ENCODE measurements around the gene PLAAT5. TPM values are rescaled to one million over a fixed set of nuclear protein-coding genes. Genes with fewer than 3 reads are reported as not detected.
"Not testable (repeated sequence)": the region's sequence is repeated elsewhere in the genome, so short reads cannot be mapped to it uniquely, and the experiment has no call there.

Gene PLAAT5, protein sequence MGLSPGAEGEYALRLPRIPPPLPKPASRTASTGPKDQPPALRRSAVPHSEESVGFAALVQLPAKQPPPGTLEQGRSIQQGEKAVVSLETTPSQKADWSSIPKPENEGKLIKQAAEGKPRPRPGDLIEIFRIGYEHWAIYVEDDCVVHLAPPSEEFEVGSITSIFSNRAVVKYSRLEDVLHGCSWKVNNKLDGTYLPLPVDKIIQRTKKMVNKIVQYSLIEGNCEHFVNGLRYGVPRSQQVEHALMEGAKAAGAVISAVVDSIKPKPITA
- under 1 TPM in 1 of 2 experiments, not detected in 1; 0.18 TPM for total RNA-seq

DNA sequence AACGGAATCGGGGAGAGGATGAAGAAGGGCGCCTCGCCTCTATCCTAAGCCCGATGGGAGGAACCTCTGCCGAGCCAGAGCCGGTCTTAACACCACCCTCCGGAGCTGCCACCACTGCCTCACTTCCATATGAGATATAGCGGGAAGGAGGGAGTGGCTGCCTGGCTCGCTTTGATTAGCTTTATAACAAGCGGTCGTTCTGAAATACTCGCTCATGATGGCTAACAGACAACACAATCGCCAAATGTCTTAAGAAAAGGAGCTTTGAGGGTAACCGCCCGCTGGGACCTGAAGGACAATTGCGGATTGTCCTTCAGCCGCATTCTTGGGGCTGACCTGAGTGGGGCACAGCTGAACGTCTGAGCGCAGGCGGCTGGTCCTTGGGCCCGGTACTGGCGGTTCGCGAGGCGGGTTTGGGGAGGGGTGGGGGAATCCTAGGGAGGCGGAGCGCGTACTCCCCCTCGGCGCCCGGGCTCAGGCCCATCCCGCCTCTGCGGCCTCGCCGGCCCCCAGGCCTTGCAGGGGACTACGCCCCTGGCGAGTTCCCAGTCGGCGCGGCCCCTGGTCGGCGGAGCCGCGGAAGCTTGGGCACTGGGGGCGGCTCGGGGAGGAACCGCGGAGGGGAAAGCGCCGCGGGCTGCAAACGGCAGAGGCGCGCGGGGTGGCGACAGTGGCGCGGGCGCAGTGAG, at the start of gene PLAAT5:
PLAAT5 (minus strand) TSS at position 617 of the 689 bp plus-strand sequence; CDS start at position 484, 133 bp downstream.
- no peaks in the 10 kb centered on the region for H3K36me3 Mint-ChIP-seq
- no peak within 1 kb of the TSS for H3K27ac Mint-ChIP-seq
- H3K4me3 Mint-ChIP-seq, result peak within 1 kb of the TSS; percentile 75
- peaks cover 34% of the 10 kb centered on the region for H3K27me3 Mint-ChIP-seq
- peaks cover 13% of the 10 kb centered on the region for H3K4me1 Mint-ChIP-seq
- peak; percentile 28 for DNase-seq
- H3K9me3 Mint-ChIP-seq, result peaks cover 6% of the 10 kb centered on the region

DNA sequence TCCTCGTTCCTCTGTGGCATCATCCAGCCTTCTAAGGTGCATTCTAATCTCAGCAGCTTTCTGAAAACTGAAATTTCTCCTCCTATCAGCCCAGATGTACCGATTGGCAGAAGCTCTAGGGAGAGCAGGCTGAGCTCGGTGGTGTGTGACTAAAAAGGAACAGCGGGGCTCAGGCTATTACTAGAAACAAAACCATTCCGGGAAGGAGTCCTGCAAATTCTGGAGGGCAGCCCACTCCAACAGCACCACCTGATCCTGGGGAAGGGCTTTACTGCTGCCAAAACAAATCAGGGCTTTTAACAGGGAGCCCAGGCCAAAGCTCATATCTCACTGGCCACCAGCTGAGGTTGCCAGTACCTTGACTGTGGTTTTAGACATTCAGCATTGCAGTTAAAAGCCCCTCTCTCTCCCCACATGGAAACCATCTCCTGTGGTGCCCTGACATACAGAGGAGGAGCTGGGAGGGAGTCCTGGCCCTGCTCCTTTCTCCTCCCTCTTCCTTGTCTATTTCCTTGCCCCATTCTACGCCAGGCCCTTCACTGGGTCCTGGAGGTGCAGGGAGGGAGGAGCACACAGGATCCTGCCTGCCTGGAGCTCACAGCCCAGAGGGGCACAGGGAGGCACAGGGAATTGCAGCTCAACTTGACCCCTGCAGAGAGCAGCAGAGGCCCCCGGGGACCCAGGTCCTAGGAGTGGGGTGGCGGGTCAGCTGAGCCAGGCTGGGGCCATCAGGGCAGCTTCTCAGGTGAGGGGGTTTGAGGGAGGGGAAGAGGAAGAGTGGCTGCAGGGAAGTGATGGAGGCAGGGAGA, 46.5 kb upstream of the PLAAT5 start:
- Mint-ChIP-seq H3K4me1 (peaks cover 75% of the 10 kb centered on the region), H3K9me3 (no peaks in the 10 kb centered on the region), H3K27me3 (no peaks in the 10 kb centered on the region), H3K4me3 (peak overlapping the region; percentile 84), H3K27ac (peak overlapping the region; percentile 89), H3K36me3 (no peaks in the 10 kb centered on the region)
- no peak for DNase-seq

DNA sequence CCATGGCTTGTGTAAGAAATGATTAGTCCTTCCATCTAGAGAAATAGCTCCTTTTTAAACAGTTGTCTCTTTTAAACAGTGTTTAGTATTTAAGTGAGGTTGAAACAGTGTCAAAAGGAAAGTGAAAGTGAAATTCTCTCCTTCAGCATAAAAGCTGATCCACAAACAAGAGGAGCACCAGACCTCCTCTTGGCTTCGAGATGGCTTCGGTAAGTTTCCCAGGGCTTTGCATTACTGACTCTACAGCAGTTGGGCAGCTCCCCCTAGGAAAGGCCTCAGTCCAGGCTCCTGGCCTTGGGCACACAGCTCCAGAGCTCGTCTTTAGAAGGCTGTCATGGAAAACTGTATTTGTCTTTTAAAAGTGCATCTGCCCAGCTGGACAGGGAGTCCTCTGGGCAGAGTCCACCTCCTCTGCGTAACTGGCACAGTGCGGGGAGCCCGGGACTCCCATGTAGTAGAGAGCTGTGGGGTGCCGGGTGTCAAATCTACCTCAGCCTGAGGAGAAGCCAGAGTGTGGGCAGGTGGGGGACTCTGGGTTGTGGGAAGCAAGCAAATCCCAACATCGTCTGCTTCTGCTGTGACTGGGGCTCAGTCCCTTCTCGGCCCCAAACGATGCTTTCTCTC, 45.8 kb upstream of the PLAAT5 start, which contains the start of gene PLAAT4:
PLAAT4 (plus strand) TSS at position 140 of the 624 bp plus-strand sequence; CDS start at position 201, 61 bp downstream.
- Mint-ChIP-seq H3K4me1 (peaks cover 76% of the 10 kb centered on the region), H3K27ac (peak within 1 kb of the TSS; percentile 89), H3K36me3 (no peaks in the 10 kb centered on the region), H3K9me3 (no peaks in the 10 kb centered on the region), H3K27me3 (no peaks in the 10 kb centered on the region), H3K4me3 (peak within 1 kb of the TSS; percentile 84)
- DNase-seq, result peak; percentile 18

DNA sequence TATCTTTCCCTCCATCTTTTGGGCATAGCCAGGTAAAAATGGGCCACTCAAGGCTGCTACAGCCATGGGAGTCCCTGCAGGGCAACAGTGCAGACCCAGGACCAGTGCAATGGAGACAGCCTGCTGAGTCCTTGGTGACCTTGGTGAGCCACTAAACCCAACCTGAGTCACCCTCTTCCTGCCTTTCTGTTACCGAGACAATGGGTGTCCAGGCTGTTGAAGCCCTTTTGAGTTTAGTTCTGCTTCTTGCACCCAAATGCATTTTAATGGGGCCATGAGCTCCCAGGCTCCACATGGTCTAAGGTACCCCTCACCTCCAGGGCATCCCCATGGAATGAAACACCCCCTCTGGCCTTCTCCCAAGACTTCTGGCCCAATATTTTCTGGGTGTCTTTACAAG, 44.8 kb upstream of the PLAAT5 start:
- peak; percentile 33 for DNase-seq
- Mint-ChIP-seq H3K4me1 (peaks cover 77% of the 10 kb centered on the region), H3K27me3 (no peaks in the 10 kb centered on the region), H3K36me3 (no peaks in the 10 kb centered on the region), H3K9me3 (peaks cover 1% of the 10 kb centered on the region), H3K27ac (peak overlapping the region; percentile 89), H3K4me3 (peak overlapping the region; percentile 84)

DNA sequence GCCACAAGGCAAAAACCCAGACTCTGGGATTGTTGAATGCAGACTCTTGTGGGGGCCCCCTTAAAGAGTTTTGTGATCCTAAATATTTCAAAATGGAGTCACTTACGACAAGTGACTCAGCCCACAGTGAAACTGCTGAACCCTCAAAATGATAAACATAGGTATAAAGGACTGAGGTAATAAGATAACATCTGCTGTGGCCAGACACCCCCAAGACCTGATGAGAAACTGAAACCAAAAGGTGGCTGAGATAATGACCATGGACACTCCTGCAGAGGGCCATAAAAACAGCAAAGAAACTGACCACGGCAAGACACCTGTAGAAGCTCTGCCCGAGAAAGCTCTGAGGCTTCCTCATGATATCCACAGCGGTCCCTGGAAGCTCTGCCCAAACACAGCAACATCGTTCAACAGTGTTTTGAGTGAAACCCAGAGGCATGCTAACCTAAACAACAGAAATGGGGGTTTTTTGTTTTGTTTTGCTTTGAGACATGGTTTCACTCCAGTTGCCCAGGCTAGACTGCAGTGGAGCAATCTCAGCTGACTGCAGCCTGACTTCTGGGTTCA, 44.0 kb upstream of the PLAAT5 start:
- Mint-ChIP-seq H3K4me3 (peak overlapping the region; percentile 22), H3K27me3 (no peaks in the 10 kb centered on the region), H3K4me1 (peaks cover 76% of the 10 kb centered on the region), H3K9me3 (peaks cover 1% of the 10 kb centered on the region), H3K27ac (peak overlapping the region; percentile 60), H3K36me3 (peaks cover 1% of the 10 kb centered on the region)
- DNase-seq, result peak; percentile 17

DNA sequence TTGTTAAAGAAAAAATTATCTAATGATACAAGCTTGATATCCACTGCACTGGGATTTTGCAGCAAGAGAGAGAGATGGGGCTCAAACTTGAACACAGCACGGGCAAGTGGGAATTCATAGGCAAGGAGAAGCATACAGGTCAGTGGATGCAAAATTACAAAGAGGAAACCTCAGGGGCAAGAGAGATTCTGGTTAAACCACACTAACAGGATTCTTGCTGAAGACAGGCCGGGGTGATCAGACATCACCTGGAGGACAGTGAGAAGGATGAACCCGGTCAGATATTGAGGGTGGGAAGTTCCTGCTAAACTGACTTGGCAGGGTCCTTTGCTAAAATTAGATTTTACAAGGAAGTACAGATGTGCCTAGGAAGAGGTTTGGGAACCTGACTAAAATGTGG, 43.1 kb upstream of the PLAAT5 start:
- H3K9me3 Mint-ChIP-seq, result peaks cover 1% of the 10 kb centered on the region
- no peak for DNase-seq
- H3K4me3 Mint-ChIP-seq, result no peak overlapping the region
- peaks cover 1% of the 10 kb centered on the region for H3K36me3 Mint-ChIP-seq
- no peak overlapping the region for H3K27ac Mint-ChIP-seq
- no peaks in the 10 kb centered on the region for H3K27me3 Mint-ChIP-seq
- peaks cover 80% of the 10 kb centered on the region for H3K4me1 Mint-ChIP-seq

DNA sequence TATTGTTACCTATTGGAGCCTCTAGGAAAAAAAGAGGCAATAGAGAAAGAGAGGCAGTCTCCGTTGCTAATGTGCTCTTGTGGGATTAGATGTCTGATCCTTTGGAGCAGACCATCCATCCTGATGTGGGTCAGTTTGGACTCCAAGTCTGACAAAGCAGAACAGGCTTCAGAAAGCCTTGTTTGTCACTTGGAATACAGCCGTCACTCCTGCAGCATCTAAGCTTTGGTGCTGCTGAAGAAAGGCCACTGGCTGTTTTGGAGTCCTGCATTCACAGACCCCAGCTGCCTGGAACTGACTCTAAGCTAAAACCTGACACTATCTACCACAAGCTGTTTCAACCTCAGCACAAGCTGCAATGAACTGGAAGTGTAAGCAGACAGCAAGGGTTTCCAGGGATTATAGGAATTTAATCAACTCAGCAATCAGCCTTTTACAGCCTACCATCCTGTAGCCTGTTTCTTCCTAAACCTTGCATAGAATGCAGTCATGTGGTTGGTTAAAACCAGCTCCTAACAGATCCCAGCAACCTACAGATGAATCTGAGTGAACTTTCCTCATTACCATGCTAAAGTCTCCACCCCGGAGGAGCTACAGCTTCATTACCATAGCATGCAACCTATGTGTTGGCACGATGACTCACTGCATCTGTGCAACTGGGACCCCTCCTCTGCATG, 42.0 kb upstream of the PLAAT5 start:
- peaks cover 1% of the 10 kb centered on the region for H3K9me3 Mint-ChIP-seq
- H3K4me1 Mint-ChIP-seq, result peaks cover 72% of the 10 kb centered on the region
- DNase-seq, result no peak
- no peak overlapping the region for H3K27ac Mint-ChIP-seq
- H3K27me3 Mint-ChIP-seq, result no peaks in the 10 kb centered on the region
- H3K4me3 Mint-ChIP-seq, result no peak overlapping the region
- peaks cover 1% of the 10 kb centered on the region for H3K36me3 Mint-ChIP-seq

DNA sequence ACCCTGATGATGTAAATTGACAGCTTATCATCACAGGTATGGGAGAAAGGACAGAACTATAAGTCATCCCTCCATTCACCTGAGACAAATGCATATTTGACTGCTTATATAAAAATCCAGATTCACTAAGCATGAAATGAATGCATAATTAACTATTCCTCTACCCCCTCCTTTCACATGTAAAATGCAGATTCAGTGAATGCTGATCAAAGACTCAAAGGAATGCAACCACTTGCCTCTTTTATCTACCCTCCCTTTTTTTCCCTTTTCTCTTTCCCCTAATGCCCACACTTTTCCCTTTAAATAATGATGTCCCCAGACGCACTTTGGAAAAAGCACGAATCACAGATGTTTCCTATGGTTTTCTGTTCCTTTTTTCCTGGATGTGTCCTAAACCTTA, 41.1 kb upstream of the PLAAT5 start:
- peaks cover 1% of the 10 kb centered on the region for H3K9me3 Mint-ChIP-seq
- H3K36me3 Mint-ChIP-seq, result peaks cover 1% of the 10 kb centered on the region
- peaks cover 65% of the 10 kb centered on the region for H3K4me1 Mint-ChIP-seq
- H3K27ac Mint-ChIP-seq, result peak overlapping the region; percentile 14
- no peak overlapping the region for H3K4me3 Mint-ChIP-seq
- no peak for DNase-seq
- no peaks in the 10 kb centered on the region for H3K27me3 Mint-ChIP-seq

DNA sequence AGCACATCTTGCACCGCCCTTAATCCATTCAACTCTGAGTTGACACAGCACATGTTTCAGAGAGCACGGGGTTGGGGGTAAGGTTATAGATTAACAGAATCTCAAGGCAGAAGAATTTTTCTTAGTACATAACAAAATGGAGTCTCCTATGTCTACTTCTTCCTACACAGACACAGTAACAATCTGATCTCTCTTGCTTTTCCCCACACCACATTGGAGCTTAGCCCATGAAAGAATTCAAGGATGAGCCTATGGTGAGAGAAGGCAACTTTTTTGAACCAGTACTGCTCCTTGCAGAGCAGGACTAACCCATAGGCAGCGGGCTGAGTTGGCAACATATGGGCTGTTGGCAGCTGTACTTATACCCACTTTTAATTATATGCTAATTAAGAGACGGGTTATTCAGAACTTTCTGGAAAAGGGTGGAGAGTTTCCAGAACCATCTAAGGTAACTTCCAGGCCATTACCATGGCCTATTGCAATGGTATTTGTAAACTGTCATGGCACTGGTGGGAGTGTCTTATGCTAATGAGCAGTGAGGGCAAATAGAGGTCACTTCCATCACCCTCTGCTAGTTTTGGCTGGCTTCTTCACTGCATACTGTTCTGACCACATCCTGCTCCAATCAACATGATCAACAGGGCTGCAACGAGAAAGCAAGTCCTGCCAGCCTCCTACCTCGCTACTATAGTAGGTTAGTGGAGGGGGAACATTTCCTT, 40.3 kb upstream of the PLAAT5 start:
- not testable (repeated sequence) for H3K27me3 Mint-ChIP-seq, H3K9me3 Mint-ChIP-seq, H3K36me3 Mint-ChIP-seq
- peak overlapping the region; percentile 67 for H3K27ac Mint-ChIP-seq
- H3K4me1 Mint-ChIP-seq, result peaks cover 57% of the 10 kb centered on the region
- peak overlapping the region; percentile 45 for H3K4me3 Mint-ChIP-seq
- DNase-seq, result peak; percentile 37

DNA sequence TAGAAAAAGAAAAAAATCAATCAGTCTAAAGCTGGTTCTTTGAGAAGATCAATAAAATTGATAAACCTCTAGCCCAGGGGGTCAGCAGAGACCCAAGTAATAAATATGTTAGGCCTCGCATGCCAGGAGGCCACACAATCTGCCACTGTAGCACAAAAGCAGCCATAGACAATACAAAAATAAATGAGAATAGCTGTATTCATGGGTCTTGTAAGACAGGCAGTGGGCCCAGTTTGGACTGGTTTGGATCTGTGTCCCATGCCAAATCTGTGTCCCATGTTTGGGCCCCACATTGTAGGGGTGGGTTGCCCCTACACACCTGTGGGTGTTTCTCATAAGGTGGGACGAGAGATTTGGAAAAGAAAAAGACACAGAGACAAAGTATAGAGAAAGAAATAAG, 39.1 kb upstream of the PLAAT5 start:
- H3K4me3 Mint-ChIP-seq, result no peak overlapping the region
- H3K9me3 Mint-ChIP-seq, result peaks cover 1% of the 10 kb centered on the region
- no peaks in the 10 kb centered on the region for H3K27me3 Mint-ChIP-seq
- H3K36me3 Mint-ChIP-seq, result peaks cover 1% of the 10 kb centered on the region
- peaks cover 45% of the 10 kb centered on the region for H3K4me1 Mint-ChIP-seq
- H3K27ac Mint-ChIP-seq, result peak overlapping the region; percentile 69
- DNase-seq, result no peak

DNA sequence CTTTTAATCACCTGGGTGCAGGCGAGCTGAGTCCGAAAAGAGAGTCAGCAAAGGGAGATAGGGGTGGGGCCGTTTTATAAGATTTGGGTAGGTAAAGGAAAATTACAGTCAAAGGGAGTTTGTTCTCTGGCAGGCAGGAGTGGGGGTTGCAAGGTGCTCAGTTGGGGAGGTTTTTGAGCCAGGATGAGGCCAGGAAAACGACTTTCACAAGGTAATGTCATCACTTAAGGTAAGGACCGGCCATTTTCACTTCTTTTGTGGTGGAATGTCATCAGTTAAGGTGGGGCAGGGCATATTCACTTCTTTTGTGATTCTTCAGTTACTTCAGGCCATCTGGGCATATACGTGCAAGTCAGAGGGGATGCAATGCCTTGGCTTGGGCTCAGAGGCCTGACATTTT, 38.4 kb upstream of the PLAAT5 start:
- not testable (repeated sequence) for H3K36me3 Mint-ChIP-seq, H3K9me3 Mint-ChIP-seq, H3K27me3 Mint-ChIP-seq, H3K4me3 Mint-ChIP-seq, DNase-seq
- peaks cover 41% of the 10 kb centered on the region for H3K4me1 Mint-ChIP-seq
- H3K27ac Mint-ChIP-seq, result peak overlapping the region; percentile 59

DNA sequence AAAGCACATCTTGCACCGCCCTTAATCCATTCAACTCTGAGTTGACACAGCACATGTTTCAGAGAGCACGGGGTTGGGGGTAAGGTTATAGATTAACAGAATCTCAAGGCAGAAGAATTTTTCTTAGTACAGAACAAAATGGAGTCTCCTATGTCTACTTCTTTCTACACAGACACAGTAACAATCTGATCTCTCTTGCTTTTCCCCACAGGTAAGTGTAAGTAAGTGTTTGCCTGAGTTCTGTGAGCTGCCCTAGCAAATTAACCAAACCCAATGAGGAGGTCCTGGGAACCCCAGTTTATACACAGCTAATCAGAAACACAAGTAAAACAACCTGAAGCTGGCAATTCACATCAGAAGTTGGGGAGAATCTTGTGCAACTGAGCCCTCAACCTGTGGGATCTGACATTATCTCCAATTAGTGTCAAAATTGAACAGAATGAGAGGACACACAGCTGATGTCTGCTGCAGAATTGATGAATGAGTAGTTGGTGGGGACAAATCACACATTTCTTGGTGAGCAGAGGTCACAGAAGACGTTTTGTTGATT, 37.8 kb upstream of the PLAAT5 start:
- peaks cover 36% of the 10 kb centered on the region for H3K4me1 Mint-ChIP-seq
- H3K27me3 Mint-ChIP-seq, H3K4me3 Mint-ChIP-seq, H3K9me3 Mint-ChIP-seq, H3K27ac Mint-ChIP-seq, H3K36me3 Mint-ChIP-seq, DNase-seq: not testable (repeated sequence)

DNA sequence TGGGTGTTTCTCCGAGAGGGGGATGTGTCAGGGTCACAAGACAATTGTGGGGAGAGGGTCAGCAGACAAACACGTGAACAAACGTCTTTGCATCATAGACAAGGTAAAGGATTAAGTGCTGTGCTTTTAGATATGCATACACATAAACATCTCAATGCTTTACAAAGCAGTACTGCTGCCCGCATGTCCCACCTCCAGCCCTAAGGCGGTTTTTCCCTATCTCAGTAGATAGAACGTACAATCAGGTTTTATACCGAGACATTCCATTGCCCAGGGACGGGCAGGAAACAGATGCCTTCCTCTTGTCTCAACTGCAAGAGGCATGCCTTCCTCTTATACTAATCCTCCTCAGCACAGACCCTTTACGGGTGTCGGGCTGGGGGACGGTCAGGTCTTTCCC, 37.2 kb upstream of the PLAAT5 start:
- H3K9me3 Mint-ChIP-seq, H3K27ac Mint-ChIP-seq, DNase-seq, H3K27me3 Mint-ChIP-seq, H3K4me3 Mint-ChIP-seq, H3K36me3 Mint-ChIP-seq: not testable (repeated sequence)
- H3K4me1 Mint-ChIP-seq, result peaks cover 29% of the 10 kb centered on the region
